Natural killer cell (primary cell): ENCODE results near the gene ZPBP2. TPM values are rescaled to one million over a fixed set of nuclear protein-coding genes. Genes with fewer than 3 reads are reported as not detected.

Experiments
- ATAC-seq, 3 donors: fragments of 150-1000 bp in 2 of 3; fragments of 200-7000 bp in 1 of 3; cut with Tn5 transposase; 1 replicate in 1 of 3; 2 replicates in 2 of 3; pipeline ENCODE4 v1.10.0; 2021; ENCODE audit warnings: mild to moderate bottlenecking in 2 of 3, moderate library complexity in 2 of 3
- DNase-seq, 2 donors: peaks; one replicate each; pipeline versions ENCODE4 v3.0.0 to v3.0.0-alpha.2; 2013 to 2021; ENCODE audit warnings: mixed read lengths in 1 of 2
- H3K27ac ChIP-seq: one replicate; pipeline ENCODE4 v1.5.1; 2013; ENCODE audit warnings: mild to moderate bottlenecking, low read length
- H3K27me3 ChIP-seq: one replicate; pipeline ENCODE4 v1.6.1; 2013; ENCODE audit warnings: low read length; ENCODE audit not compliant: control insufficient read depth, insufficient read depth
- H3K36me3 ChIP-seq: one replicate; pipeline ENCODE4 v1.6.1; 2013; ENCODE audit warnings: low read length; ENCODE audit not compliant: control insufficient read depth, insufficient read depth
- H3K4me1 ChIP-seq: one replicate; pipeline ENCODE4 v1.6.1; 2013; ENCODE audit warnings: low read length; ENCODE audit not compliant: control insufficient read depth, insufficient read depth
- H3K4me3 ChIP-seq: one replicate; pipeline ENCODE4 v1.5.1; 2013; ENCODE audit warnings: low read length
- H3K9me3 ChIP-seq: one replicate; pipeline ENCODE4 v1.6.1; 2013; ENCODE audit warnings: low read length; ENCODE audit not compliant: control insufficient read depth, insufficient read depth
- H3K27ac Mint-ChIP-seq, 2 donors: one replicate each; pipeline ENCODE4 v1.8.0; 2022; ENCODE audit warnings: mild to moderate bottlenecking in 2 of 2, mixed read lengths in 2 of 2, moderate library complexity in 1 of 2
- H3K27me3 Mint-ChIP-seq, 2 donors: one replicate each; pipeline ENCODE4 v1.8.0; 2022; ENCODE audit warnings: low read depth in 2 of 2, mixed read lengths in 2 of 2
- H3K36me3 Mint-ChIP-seq: one replicate; pipeline ENCODE4 v1.8.0; 2022; ENCODE audit warnings: mixed read lengths
- H3K4me1 Mint-ChIP-seq, 2 donors: one replicate each; pipeline ENCODE4 v1.8.0; 2022; ENCODE audit warnings: mixed read lengths in 2 of 2
- H3K4me3 Mint-ChIP-seq: one replicate; pipeline ENCODE4 v1.8.0; 2022; ENCODE audit warnings: mild to moderate bottlenecking, moderate library complexity, mixed read lengths
- H3K9me3 Mint-ChIP-seq, 2 donors: one replicate each; pipeline ENCODE4 v1.8.0; 2022; ENCODE audit warnings: mixed read lengths in 2 of 2
- WGBS: methylation state at CpG from one replicate; pipeline ENCODE4 v1.1.7; 2013; ENCODE audit warnings: missing lambda C conversion rate; ENCODE audit not compliant: insufficient coverage; 5-methylcytosine and 5-hydroxymethylcytosine counted together
- intact Hi-C: fragments of 100-400 bp; cut with micrococcal nuclease; formaldehyde crosslinking; loops from one replicate; pipeline ENCODE4 v1.14.2; 2022
- total RNA-seq, 4 donors: library from RNA; stranded (reverse); fragments of 120-200 nt in 1 of 4; gene quantifications; one replicate each; pipeline versions ENCODE4 v1.2.3 to v1.2.4, GENCODE V29; 2013 to 2022
- TF ChIP-seq, protein P1 (sequence below): fragments of 200-600 bp; IDR thresholded peaks from one replicate; pipeline ENCODE4 v1.8.0; 2022; ENCODE audit warnings: antibody characterized with exemption

Gene ZPBP2
- total RNA-seq, 3 donors from 2014 or later (not counting 1 experiment from before 2014, with no cell fraction given) = not detected

DNA sequence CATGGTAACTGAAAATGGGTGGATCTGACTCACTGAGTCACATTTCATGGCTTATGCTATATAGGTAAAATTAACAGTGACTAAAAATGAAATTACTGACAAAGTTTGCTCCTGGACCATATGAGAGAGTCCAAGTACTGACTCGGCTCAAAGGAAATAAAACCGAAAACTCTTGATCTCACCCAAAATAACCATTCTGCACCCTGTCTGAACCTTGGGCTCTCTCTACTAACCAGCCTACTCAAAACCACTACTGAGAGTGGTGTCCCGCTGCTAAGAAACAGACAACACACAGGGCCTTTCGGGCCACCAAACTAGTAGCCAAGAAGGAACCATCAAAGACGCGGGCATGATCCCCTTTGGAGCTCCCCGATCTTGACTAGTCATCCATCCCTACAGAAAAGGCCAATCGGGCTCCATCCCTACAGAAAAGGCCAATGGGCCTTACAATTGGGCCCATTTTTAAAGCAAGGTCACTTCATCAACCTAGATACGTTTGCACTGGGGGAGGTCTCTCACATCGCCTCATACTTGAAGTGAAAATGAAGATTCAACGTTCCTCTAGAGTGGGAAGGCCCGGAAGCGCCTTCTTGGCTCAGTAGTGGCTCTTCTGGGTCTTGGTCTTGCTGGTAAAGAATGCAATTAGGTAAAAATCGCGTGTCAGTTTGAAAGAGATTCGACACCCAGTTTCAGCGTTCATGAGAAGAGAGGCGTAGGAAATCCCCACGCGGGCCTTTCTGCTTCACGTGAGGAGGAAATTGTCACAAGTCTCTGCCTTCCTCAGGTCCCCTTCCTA is 720 bp upstream of the ZPBP2 start:
- peak overlapping the region in 1 of 2 donors; percentile 66 for H3K27ac Mint-ChIP-seq
- peaks cover 20% of the 10 kb centered on the region for H3K4me1 ChIP-seq
- peak overlapping the region; percentile 13 for H3K4me3 Mint-ChIP-seq
- no peaks in the 10 kb centered on the region for H3K9me3 ChIP-seq
- H3K4me1 Mint-ChIP-seq = peaks cover 30 to 38% of the 10 kb centered on the region in 2 donors
- intact Hi-C loops = no loop called here
- H3K27me3 ChIP-seq = peaks cover 3% of the 10 kb centered on the region
- WGBS = 59% methylated on average over 21 of the region's 21 CpGs
- no peaks in the 10 kb centered on the region for H3K9me3 Mint-ChIP-seq
- peak overlapping the region; percentile 85 for H3K27ac ChIP-seq
- H3K4me3 ChIP-seq = peak overlapping the region; percentile 21
- H3K36me3 Mint-ChIP-seq = no peaks in the 10 kb centered on the region
- TF ChIP-seq, protein P1, sequence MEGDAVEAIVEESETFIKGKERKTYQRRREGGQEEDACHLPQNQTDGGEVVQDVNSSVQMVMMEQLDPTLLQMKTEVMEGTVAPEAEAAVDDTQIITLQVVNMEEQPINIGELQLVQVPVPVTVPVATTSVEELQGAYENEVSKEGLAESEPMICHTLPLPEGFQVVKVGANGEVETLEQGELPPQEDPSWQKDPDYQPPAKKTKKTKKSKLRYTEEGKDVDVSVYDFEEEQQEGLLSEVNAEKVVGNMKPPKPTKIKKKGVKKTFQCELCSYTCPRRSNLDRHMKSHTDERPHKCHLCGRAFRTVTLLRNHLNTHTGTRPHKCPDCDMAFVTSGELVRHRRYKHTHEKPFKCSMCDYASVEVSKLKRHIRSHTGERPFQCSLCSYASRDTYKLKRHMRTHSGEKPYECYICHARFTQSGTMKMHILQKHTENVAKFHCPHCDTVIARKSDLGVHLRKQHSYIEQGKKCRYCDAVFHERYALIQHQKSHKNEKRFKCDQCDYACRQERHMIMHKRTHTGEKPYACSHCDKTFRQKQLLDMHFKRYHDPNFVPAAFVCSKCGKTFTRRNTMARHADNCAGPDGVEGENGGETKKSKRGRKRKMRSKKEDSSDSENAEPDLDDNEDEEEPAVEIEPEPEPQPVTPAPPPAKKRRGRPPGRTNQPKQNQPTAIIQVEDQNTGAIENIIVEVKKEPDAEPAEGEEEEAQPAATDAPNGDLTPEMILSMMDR = no peak
- DNase-seq (peak in 1 of 2 donors; percentile 92), ATAC-seq (peak in 1 of 3 donors; percentile 33)
- no peaks in the 10 kb centered on the region for H3K36me3 ChIP-seq
- H3K27me3 Mint-ChIP-seq = peaks cover 0 to 4% of the 10 kb centered on the region in 2 donors

DNA sequence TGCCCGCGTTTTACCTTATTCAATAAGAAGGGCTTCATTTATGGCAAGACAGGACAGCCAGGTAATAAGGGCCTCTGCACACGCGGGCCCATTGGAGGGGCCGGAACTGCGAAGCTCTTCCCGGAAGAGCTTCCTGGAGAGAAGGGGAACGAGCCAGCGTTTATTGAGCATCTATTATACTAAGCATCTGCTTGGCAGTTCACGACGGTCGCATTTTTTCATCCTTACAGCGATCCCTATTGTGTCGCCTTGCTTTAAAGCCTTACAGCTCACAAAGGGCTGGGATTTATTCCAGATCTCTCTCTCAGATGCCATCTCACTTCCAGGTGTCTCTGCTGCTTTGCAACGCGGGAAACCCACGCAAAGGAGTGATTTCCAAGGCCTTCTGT is 546 bp downstream of the ZPBP2 start:
- Histone ChIP-seq H3K9me3 (no peaks in the 10 kb centered on the region), H3K36me3 (no peaks in the 10 kb centered on the region), H3K27ac (peak overlapping the region; percentile 85), H3K4me1 (peaks cover 20% of the 10 kb centered on the region), H3K27me3 (peaks cover 3% of the 10 kb centered on the region), H3K4me3 (no peak overlapping the region)
- peaks cover 0 to 4% of the 10 kb centered on the region in 2 donors for H3K27me3 Mint-ChIP-seq
- no peak overlapping the region for H3K27ac Mint-ChIP-seq
- no peak for ATAC-seq
- no peaks in the 10 kb centered on the region for H3K36me3 Mint-ChIP-seq
- no peaks in the 10 kb centered on the region for H3K9me3 Mint-ChIP-seq
- peaks cover 21 to 34% of the 10 kb centered on the region in 2 donors for H3K4me1 Mint-ChIP-seq
- DNase-seq = no peak
- 87% methylated on average over 17 of the region's 17 CpGs for WGBS
- TF ChIP-seq, protein P1 = no peak
- intact Hi-C loops = no loop called here
- H3K4me3 Mint-ChIP-seq = peak overlapping the region; percentile 62

DNA sequence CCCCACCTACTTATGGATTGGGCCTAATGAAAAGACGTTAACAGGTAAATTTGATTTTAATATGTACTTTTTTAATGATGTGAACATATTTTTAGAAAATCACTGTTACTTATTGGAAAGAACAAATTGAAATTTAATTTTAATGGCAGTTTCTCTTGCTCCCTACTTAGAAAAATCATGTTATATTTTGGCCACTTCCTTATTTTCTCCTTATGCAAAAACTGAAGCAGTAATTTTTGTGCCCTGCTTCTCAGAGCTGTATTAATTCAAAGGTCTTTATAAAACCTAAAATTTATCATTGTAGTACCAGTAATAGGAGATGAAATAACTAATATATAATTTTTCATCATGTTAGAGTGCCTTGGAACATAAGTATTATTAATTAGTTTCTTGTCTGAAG is 2.8 kb downstream of the ZPBP2 start:
- Mint-ChIP-seq H3K27ac (no peak overlapping the region), H3K27me3 (peaks cover 0 to 4% of the 10 kb centered on the region in 2 donors), H3K9me3 (no peaks in the 10 kb centered on the region), H3K4me1 (peaks cover 0 to 13% of the 10 kb centered on the region in 2 donors), H3K4me3 (no peak overlapping the region), H3K36me3 (no peaks in the 10 kb centered on the region)
- H3K4me3 ChIP-seq = no peak overlapping the region
- TF ChIP-seq, protein P1 = no peak
- no peaks in the 10 kb centered on the region for H3K9me3 ChIP-seq
- DNase-seq (no peak), ATAC-seq (no peak)
- no CpG with 5 or more reads among the region's 1 CpG for WGBS
- peaks cover 3% of the 10 kb centered on the region for H3K27me3 ChIP-seq
- peaks cover 16% of the 10 kb centered on the region for H3K4me1 ChIP-seq
- no peak overlapping the region for H3K27ac ChIP-seq
- no peaks in the 10 kb centered on the region for H3K36me3 ChIP-seq
- intact Hi-C loops = no loop called here
